ENCODE data around the gene PRSS57. TPM values are rescaled to one million over a fixed set of nuclear protein-coding genes. Genes with fewer than 3 reads are reported as not detected.
A peak's percentile ranks its signal among the peaks of the same experiment; 100 is the strongest.

Gene PRSS57
- total and polyA plus RNA-seq, 2 of the 8 experiments (the other 6 are each of a cell fraction or from before 2014, with no cell fraction given), result not detected

GRCh38 chr19:737591-738093, 42.4 kb upstream of the PRSS57 start (continued):
- TF ChIP-seq EP300 (IDR thresholded peaks at IDR 0.05; ENCODE audit: borderline replicate concordance in 1 of 2, low read depth in 2 of 2, low read length in 2 of 2), result peak in 1 of 2 experiments; percentile 9; a peak in 1 of 3 replicates
- 0 out of 2 replicates have a peak, but pooled peaks have one; percentile 14 for TF ChIP-seq TBP (IDR thresholded peaks at IDR 0.05; ENCODE audit: low read depth, low read length)
- TF ChIP-seq BRCA1 (IDR thresholded peaks at IDR 0.05; ENCODE audit: low read depth, low read length), result no peak
- no peak for TF ChIP-seq E2F6 (IDR thresholded peaks at IDR 0.05)
- TF ChIP-seq BACH1 (IDR thresholded peaks at IDR 0.05; ENCODE audit: low read length), result peak; percentile 41; the same call in 1 of the 2 replicates
- TF ChIP-seq HDAC2 (IDR thresholded peaks at IDR 0.05; ENCODE audit: borderline replicate concordance in 1 of 2, low read depth in 2 of 2, low read length in 2 of 2), result peak in 1 of 2 experiments; percentile 85; a peak in 2 of 4 replicates
- no peak for TF ChIP-seq KDM4A (IDR thresholded peaks at IDR 0.05; ENCODE audit: low read depth, low read length, severe bottlenecking)
- TF ChIP-seq GABPA (IDR thresholded peaks at IDR 0.05; ENCODE audit: borderline replicate concordance, insufficient read depth, low read length), result no peak
- TF ChIP-seq CTBP2 (IDR thresholded peaks at IDR 0.05; ENCODE audit: borderline replicate concordance, insufficient read depth, insufficient read length, low read length), result no peak

Data from H1 (cell line).